SK-N-MC (cell line): ENCODE data around the gene NEGR1.

Experiments used
- DNase-seq: peaks from one replicate; pipeline ENCODE4 v3.0.0-alpha.2; 2011; ENCODE audit warnings: low read depth, low spot score
- H3K27ac ChIP-seq: fragments of 200-600 bp; sonication (generic); 2 replicates; pipeline ENCODE4 v1.5.1; 2016; ENCODE audit warnings: mixed run types
- H3K36me3 ChIP-seq: fragments of 200-600 bp; sonication (generic); 2 replicates; pipeline ENCODE4 v1.6.1; 2017; ENCODE audit warnings: antibody characterized with exemption, low read length, mixed read lengths; ENCODE audit not compliant: insufficient read depth
- H3K4me3 ChIP-seq: fragments of 200-600 bp; sonication (generic); 2 replicates; pipeline ENCODE4 v1.5.1; 2016
- H3K9ac ChIP-seq: fragments of 200-600 bp; sonication (generic); 2 replicates; pipeline ENCODE4 v1.8.0; 2017; ENCODE audit warnings: mixed run types, mixed read lengths; ENCODE audit not compliant: insufficient read length
- H3K9me3 ChIP-seq: fragments of 200-600 bp; sonication (generic); 2 replicates; pipeline ENCODE4 v1.6.1; 2017; ENCODE audit warnings: low read depth, mild to moderate bottlenecking, antibody characterized with exemption, low read length, moderate library complexity, mixed read lengths
- EZH2 ChIP-seq: fragments of 200-600 bp; sonication (generic); IDR thresholded peaks from one replicate; pipeline ENCODE4 v1.6.1; 2017; ENCODE audit warnings: antibody characterized with exemption
- FOXP2 ChIP-seq: optimal IDR thresholded peaks from 2 replicates; pipeline ENCODE3; 2011; ENCODE audit warnings: mild to moderate bottlenecking, moderate library complexity; ENCODE audit not compliant: insufficient read depth; ENCODE audit errors: extremely low read length, control extremely low read depth
- POLR2AphosphoS5 ChIP-seq: IDR thresholded peaks from 2 replicates; pipeline ENCODE4 v1.6.1; 2012; ENCODE audit warnings: mild to moderate bottlenecking, low read depth, low read length, borderline replicate concordance

The NEGR1 gene

DNA sequence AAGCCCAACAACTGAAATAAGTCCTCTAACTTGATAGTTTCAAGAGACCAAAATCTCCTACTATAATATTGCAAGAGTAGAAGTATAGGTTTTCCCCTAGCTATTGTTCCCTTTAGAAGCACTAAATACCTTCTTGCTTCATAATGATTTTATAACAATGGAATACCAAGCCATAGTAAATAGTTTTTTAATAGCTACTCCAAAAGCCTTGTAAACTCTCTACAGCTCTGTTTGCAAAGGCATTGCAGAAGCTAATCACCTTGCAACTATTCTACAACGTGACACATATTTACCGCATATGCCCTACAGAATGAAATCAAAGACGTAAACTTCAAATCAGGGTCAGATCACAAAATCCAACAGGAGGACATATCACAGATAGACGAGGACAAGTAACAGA is 750.0 kb downstream of the NEGR1 start:
- no peak for DNase-seq
- no peak overlapping the region for H3K9ac ChIP-seq
- no peaks in the 10 kb centered on the region for H3K36me3 ChIP-seq
- no peaks in the 10 kb centered on the region for H3K9me3 ChIP-seq
- H3K27ac ChIP-seq = no peak overlapping the region
- TF ChIP-seq FOXP2 (no peak), EZH2 (no peak), POLR2AphosphoS5 (no peak)
- H3K4me3 ChIP-seq = no peak overlapping the region

DNA sequence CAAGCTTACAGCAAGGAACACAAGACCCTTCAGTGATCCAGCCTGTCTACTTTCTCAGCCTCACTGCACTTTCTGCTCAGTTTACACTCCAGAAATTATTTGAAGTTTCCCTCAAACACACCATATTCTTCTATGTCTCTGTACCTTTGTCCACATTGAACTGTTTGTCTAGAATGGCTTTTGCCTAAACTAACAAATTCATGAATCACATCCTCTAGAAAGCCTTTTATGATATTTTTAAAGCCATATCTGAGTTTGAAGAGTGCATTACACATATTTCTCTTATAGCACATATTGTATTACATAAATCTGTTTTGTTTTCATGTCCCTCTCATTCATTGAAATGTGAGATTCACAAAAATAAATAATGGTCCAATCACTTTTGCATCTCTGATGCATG is 755.5 kb downstream of the NEGR1 start:
- Histone ChIP-seq H3K27ac (no peak overlapping the region), H3K36me3 (no peaks in the 10 kb centered on the region), H3K9me3 (no peaks in the 10 kb centered on the region), H3K4me3 (no peak overlapping the region), H3K9ac (no peak overlapping the region)
- TF ChIP-seq POLR2AphosphoS5 = no peak
- TF ChIP-seq FOXP2 = no peak
- no peak for TF ChIP-seq EZH2
- DNase-seq = no peak

GRCh38 chr1:71522721-71523120 is 759.6 kb downstream of the NEGR1 start:
- DNase-seq = no peak
- Histone ChIP-seq H3K4me3 (no peak overlapping the region), H3K9me3 (no peaks in the 10 kb centered on the region), H3K36me3 (no peaks in the 10 kb centered on the region), H3K27ac (no peak overlapping the region), H3K9ac (no peak overlapping the region)
- no peak for TF ChIP-seq FOXP2
- no peak for TF ChIP-seq EZH2
- TF ChIP-seq POLR2AphosphoS5 = no peak

DNA sequence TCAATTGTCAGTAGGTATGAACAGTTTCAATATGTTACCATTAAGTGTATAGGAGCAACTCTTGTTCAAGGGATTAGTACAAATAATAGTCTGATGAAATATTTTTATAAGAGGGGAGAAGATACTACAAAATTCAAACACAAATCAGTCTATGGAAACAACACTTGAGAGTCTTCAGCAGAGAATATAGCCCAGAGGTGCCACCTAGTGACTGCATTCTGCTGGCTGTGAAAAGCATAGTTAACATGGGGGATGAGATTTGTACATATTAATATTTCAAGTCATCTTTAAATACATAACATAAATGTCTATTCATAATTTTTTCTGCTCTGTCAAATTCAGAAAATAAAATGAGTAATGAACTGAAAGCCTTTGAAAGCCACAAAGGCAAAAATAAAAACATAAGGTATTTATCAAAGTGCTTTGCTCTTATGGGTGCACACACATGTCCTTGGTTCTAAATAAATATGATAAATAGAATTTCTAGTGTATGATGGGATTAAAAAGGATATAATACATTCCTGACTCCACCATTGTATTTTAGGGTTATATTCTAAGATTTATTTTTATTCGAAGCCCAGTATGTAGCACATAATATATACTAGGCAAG is 760.6 kb downstream of the NEGR1 start:
- Histone ChIP-seq H3K36me3 (no peaks in the 10 kb centered on the region), H3K4me3 (no peak overlapping the region), H3K9me3 (no peaks in the 10 kb centered on the region), H3K9ac (no peak overlapping the region), H3K27ac (no peak overlapping the region)
- TF ChIP-seq POLR2AphosphoS5 (no peak), EZH2 (no peak), FOXP2 (no peak)
- DNase-seq = peak; percentile 53

DNA sequence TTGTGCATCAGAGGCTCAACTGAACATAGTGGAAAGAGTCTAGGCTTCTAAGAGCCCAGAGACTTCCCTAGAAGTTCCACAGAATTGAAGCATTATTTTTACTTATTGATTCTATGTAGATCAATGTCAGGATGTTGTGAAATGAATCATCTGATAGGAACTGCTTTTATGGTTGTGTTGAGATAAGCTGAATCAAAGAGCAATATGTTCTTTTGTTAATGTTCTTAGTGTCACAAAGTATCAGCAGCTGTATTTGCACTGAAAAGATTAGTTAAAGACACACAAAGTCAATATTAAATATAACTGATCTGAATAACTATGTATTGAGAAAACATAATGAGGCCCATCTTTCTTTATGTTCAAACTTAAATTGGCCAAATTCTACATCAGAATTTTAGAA is 770.8 kb downstream of the NEGR1 start:
- no peaks in the 10 kb centered on the region for H3K36me3 ChIP-seq
- DNase-seq = no peak
- no peaks in the 10 kb centered on the region for H3K9me3 ChIP-seq
- H3K4me3 ChIP-seq = no peak overlapping the region
- H3K27ac ChIP-seq = no peak overlapping the region
- no peak overlapping the region for H3K9ac ChIP-seq
- TF ChIP-seq POLR2AphosphoS5 (no peak), EZH2 (no peak), FOXP2 (no peak)

DNA sequence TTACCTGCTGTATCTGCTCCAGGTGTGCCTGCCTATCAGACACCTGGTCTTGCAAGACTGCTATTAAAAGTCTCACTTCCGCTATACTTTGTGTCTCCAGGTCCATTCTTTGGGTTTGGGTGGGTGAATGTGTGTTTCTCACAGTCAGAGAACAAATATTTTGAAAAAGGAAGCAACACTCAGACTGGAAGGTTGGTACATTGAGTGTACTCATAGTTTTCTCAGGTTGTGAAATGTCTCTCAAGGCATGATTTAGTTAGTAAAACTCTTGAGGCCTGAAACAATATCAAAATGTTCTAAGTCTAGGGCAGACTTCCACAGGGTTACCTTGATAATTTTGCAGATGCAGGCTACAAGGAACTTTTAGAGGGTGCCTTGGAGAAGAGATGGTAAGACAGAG is 771.6 kb downstream of the NEGR1 start:
- H3K36me3 ChIP-seq = no peaks in the 10 kb centered on the region
- H3K27ac ChIP-seq = no peak overlapping the region
- H3K4me3 ChIP-seq = no peak overlapping the region
- no peak overlapping the region for H3K9ac ChIP-seq
- no peak for DNase-seq
- no peak for TF ChIP-seq POLR2AphosphoS5
- TF ChIP-seq FOXP2 = no peak
- TF ChIP-seq EZH2 = no peak
- H3K9me3 ChIP-seq = no peaks in the 10 kb centered on the region

DNA sequence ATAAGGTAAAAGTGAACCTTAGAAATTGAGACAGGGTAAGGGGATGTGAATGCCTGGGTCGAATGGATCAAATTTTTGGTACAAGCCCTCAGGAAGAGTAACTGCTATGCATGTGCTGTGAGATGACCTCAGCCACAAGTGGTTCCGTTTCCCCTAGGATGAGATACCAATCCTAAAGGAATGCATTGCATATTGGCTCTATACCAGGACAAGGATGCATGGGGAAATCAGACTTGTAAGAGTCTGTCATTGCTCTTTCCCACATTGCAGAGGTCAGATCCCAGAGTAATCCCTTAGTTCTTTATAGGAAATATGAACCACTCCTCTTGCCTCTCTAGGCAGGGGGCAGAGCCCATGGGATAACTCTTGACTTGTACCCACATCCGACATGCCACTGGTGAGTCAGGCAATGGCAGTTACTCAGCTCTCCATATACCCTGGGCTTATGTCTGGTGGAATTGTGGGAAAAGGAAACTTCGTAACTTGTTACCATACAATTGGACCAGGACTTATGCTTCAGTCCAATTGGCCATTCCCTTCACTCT is 773.2 kb downstream of the NEGR1 start:
- H3K27ac ChIP-seq = no peak overlapping the region
- no peak for DNase-seq

DNA sequence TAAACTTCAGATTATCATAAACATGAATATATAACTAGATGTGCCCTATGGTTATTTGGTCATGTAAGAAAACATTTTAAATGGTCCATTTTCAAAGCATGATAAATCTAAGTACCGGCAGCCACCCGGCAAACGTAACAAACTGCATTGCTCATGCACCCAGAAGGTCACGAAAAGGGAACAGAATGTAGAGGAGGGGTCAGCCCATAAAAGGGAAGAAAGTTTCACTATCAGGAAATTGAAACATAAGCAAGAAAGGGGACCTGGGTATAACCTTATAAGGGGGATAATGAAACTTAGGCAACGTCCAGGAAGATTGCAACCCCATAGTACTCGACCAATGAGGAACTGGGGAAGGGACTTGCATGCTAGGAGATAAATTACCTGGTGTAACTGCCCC is 780.3 kb downstream of the NEGR1 start:
- H3K9ac ChIP-seq = no peak overlapping the region
- TF ChIP-seq POLR2AphosphoS5 = no peak
- TF ChIP-seq EZH2 = no peak
- TF ChIP-seq FOXP2 = no peak
- DNase-seq = no peak

More for the DNA sequence above, 773.2 kb downstream of the NEGR1 start:
- Histone ChIP-seq H3K36me3 (no peaks in the 10 kb centered on the region), H3K9me3 (no peaks in the 10 kb centered on the region), H3K4me3 (no peak overlapping the region), H3K9ac (no peak overlapping the region)
- no peak for TF ChIP-seq FOXP2
- no peak for TF ChIP-seq EZH2
- TF ChIP-seq POLR2AphosphoS5 = no peak

GRCh38 chr1:71498542-71498941 is 783.8 kb downstream of the NEGR1 start:
- H3K36me3 ChIP-seq = no peaks in the 10 kb centered on the region
- DNase-seq = no peak
- no peaks in the 10 kb centered on the region for H3K9me3 ChIP-seq
- TF ChIP-seq EZH2 = no peak
- TF ChIP-seq FOXP2 = no peak
- TF ChIP-seq POLR2AphosphoS5 = no peak
- no peak overlapping the region for H3K4me3 ChIP-seq
- H3K27ac ChIP-seq = no peak overlapping the region
- H3K9ac ChIP-seq = no peak overlapping the region

More for the DNA sequence above, 780.3 kb downstream of the NEGR1 start:
- Histone ChIP-seq H3K27ac (no peak overlapping the region), H3K36me3 (no peaks in the 10 kb centered on the region), H3K4me3 (no peak overlapping the region), H3K9me3 (no peaks in the 10 kb centered on the region)

GRCh38 chr1:71494163-71494562 is 788.2 kb downstream of the NEGR1 start:
- no peak overlapping the region for H3K4me3 ChIP-seq
- H3K9ac ChIP-seq = no peak overlapping the region
- H3K36me3 ChIP-seq = no peaks in the 10 kb centered on the region
- no peaks in the 10 kb centered on the region for H3K9me3 ChIP-seq
- no peak for DNase-seq
- H3K27ac ChIP-seq = no peak overlapping the region
- no peak for TF ChIP-seq POLR2AphosphoS5
- no peak for TF ChIP-seq EZH2
- no peak for TF ChIP-seq FOXP2
